IPS-NIHi7 (cell line): ENCODE data around the gene NHSL2.
"Not testable (repeated sequence)": the region's sequence is repeated elsewhere in the genome, so short reads cannot be mapped to it uniquely, and the experiment has no call there.

Experiments
- DNase-seq: peaks from one replicate; pipeline ENCODE4 v3.0.0; 2012; ENCODE audit warnings: mixed read lengths; ENCODE audit errors: extremely low spot score

NHSL2 gene

DNA sequence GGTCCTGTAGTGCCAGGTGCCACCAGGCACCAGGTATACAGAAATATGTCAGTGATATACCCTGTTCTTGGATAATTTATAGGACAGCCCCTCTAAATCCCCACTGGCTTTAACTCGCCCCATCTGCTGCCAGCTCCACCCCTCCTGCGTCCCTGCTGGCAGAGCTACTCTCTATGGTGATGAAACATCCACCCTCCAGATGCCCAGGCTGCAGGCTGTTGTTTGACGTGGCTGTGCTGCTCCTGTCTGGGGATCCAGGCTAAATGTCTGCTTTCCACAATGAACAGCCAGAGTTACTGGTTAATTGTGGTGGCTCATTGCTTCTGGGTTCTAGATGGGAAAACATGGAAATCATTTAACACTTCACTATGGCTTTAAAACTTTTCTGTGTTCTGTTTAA is 12.9 kb downstream of the NHSL2 start:
- no peak for DNase-seq

DNA sequence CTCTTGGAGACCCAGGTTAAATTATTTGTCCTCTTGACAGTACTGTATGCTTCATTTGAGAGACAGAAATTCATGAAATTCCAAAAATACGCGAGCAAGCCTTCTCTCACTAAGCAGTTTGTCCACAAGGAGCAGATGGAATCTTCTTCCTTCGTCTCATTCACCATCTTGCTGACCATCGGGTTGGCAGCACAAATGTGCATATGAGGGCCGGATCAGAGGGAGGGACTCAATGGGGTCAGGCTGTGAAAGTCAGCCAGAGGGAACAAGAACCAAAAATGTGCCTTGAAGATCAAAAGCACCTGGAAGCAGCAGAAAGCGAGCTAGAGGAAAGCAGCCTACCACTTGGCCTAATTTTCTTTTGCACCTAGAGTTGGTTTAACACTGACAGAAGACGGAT is 16.4 kb downstream of the NHSL2 start:
- no peak for DNase-seq

DNA sequence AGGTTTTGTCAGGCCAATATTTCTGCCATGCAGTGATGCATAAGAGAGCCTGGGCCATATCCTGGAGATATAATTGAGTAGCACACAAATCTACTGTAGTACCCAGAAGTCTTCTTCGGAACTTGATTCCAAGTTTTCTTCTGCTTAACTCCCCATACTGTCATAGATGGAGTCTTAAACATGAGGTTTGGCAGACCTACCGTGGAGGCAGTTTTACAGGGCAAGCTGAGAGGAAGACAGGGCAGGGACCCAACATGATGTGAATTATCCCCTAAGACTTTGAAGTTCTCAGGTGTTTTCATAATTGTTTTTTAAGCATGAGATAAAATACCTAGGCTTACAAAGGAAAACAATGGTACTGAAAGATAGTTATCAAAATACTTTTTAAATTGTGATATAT is 18.2 kb downstream of the NHSL2 start:
- DNase-seq = no peak

DNA sequence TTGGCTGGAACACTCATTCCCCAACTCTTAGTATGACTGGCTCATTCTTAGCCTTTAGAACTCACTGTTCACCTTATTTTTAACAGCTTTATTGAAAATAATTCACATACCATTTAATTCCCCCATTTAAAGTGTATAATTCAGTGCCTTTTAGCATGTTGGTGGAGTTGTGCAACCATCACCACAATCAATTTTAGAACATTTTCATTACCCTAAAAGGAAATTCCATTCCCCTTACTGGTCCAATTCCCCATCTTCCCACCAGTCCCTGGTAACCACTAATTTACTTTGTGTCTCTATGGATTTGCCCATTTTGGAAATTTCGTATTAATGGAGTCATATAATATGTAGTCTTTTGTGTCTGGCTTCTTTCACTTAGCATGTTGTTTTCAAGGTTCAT is 19.7 kb downstream of the NHSL2 start:
- no peak for DNase-seq

DNA sequence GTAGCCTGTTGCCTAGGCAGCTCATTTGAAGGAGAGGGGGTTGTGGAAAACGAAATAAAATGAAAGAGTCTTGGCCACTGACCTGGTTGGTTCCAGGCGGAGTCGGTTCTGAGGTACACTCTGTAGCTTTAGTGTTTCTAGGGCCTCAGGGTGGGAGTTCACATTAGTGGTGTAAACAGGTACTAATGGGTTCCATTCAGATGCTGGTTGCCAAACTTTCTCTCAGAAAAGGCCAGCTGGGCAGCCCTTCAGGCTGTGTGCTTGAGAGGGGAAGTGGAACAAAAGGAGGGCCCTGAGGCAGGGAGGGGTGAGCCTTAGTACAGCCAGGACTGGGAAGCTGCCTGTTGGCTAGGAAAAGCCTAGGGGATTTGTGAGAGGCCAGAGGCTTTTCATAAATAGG is 24.8 kb downstream of the NHSL2 start:
- peak; percentile 35 for DNase-seq

DNA sequence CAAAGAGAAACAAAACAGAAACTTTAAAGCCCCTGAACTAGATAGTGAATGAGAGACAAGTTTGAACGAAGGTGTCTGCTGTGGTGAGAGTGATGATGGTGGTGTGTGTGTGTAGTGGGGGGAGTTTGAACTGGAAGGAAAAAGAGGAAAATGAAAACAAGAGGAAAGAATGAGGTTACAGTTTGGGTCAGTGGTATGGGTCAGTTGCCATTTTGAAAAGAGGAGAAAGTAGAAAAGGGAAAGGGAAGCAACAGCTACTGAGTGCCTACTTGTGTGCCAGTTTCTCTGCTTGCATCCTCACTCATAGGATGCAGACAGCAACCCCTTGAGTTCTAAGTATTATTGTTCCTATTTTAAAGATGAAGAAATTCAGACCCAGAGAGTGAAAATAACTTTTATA is 26.0 kb downstream of the NHSL2 start:
- no peak for DNase-seq

DNA sequence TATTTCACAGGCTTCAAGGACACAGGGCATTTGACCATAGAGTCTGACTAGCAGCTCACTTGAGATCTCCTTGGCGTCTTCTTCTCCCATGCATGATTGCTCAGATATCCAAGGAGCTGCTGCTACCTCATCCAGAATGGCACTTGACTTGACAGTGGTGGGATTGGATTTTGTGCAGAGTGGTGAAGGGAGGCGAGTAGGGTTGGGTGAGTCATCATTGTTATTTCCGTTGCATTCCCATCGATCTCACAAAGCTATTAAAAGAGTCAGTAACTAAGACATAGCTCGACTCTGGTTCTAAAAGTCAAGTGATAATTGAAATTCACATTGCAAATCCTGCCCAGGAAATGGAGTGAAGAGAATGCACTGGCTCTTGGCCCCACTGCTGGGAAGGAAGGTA is 27.7 kb downstream of the NHSL2 start:
- no peak for DNase-seq

DNA sequence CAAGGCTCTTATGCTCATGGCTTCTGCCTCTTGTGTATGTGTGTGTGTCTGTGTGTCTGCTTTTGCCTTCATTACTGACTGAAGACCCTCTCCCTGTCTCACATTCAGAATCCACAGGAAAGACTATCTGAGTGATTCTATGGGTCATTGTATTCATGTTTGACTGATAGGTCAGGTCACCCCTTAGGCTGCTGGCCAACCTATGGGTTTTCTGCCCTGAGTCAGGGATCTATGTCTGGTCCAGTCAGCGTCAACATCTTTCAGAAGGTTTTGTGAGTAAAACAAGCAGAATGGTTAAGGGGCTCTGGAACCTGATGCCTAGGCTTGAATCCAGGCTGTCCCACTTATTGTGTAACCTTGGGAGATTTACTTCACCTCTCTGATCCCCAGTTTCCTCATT is 30.5 kb downstream of the NHSL2 start:
- DNase-seq = no peak

DNA sequence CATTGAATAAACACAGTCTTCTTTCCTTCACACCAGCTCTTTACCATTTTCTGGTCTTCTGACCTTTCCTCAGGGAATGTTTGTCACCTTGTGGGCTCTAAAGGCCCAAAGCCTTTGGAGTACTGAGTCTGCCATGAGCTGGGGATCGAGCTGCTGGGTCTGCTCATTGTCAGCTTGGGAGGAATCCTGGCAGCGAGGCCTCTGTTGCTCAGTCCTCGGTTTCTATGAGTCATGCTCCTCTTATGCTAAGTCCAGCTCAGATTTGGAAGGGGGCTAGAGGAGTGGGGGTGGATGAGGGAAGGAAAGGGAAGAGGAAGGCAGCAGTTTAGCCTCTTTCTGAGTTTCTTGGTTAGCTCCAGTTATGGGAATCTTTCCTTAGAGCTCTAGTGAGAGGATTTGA is 31.1 kb downstream of the NHSL2 start:
- DNase-seq = peak; percentile 55

DNA sequence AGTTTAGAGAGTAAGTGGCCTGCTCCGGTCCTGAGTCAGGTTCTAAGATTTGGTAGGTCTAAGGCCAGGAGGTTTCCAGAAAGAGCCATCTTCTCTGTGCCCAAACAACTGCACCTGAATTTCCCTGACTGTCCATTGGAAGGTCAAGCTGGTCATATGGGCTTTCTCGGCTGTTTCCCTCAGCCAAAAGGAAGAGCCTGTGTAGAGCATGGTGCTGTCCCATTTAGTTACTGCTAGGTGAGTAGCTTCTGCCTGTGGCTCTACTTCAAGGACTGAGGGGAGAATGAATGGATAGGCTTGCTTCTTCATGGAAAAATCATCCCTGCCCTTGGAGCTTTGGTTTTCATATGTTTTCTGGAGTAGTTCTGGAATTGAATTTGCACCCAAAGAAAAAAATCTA is 33.7 kb downstream of the NHSL2 start:
- DNase-seq = no peak

DNA sequence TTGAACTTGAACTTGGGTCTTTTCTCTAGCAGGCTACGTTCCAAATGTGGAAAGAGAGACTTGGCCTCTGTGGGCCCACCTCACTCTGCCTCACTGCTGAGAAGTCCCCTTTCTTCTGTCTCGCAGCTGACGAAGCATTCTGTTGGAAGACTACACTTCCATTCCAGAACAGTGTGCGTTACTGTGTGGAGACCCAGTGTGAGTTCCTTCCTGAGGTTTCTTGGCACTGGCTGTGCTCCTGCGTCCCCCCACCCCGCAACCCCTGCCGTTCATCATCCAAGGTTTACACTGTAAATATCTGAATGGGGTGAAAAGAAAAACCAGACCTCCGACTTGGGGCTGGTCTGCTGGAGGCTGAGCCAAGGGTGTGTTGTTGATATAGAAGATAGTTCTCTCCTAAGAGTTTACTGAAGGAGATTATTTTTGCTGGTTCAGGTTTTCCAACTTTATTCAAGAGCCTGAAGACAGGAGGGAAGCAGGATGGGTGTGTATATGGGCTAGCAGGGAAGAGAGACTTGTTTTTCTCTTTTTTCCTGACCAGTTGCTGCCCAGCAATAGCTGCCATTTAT is 34.7 kb downstream of the NHSL2 start:
- DNase-seq = no peak

DNA sequence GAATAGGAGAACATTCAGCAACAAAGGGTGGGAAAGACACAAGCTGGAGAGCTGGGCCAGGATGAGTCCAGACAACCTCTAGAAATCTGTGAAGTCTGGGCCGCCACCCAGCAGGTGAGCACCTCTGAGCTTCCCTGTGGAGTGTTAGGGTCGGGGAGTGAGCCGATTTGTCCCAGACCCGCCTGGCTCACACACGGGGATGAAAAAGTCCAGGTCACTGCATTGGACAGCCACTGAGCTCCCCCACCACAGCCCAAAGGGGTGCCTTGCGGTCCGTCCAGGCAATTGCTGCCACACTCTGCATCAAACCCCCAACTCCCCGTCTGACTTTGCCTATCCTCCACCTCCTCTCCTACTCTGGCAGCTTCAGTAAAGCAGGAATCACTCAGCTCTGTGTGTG is 38.7 kb downstream of the NHSL2 start:
- DNase-seq = no peak

DNA sequence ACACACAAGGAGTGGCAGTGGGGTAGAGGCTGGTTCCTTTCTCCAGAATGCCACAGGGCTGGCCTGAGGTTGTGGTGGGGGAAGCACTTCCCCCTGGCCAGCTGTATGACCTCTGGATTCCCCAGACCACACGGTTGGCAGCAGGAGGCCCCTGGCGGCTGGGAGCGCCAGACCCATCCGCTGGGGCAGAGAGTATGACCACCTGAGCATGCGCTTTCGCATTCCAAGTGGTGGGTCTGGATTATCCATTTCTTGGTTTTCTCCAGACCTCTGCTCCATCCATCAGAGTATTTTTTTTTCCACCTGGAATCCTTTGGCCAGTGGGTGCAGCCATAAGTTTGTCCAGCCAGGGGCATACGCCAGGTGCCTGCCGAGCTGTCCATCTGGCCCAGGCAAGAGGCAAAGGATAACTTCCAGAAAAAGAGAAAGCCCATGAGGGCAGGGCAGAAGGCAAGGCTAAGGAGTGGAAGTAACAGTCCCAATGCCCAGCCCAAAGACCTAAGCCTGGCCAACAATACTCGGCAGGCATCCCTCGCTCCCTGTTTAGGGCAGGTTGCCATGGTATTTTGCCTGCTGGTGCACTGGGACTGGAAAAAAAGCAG is 39.3 kb downstream of the NHSL2 start:
- no peak for DNase-seq

DNA sequence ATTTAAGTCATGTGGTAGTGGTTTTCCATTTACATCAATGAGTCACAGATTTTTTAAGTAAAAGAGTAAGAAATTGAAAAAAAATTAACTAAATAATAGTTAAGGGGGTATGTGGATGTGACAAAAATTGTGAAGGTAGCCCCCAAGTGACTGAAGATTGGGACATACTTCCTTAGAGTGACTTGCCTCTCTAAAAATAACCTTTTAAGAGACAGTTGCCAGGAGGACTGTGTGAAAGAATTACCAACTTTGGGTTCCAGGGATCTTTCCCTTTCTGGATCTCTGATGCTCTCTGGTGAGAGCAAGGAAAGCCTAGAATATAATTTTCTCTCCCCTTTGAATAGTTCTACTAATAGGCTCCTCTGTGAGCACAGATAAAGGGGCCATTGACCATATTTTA is 42.7 kb downstream of the NHSL2 start:
- DNase-seq = no peak

DNA sequence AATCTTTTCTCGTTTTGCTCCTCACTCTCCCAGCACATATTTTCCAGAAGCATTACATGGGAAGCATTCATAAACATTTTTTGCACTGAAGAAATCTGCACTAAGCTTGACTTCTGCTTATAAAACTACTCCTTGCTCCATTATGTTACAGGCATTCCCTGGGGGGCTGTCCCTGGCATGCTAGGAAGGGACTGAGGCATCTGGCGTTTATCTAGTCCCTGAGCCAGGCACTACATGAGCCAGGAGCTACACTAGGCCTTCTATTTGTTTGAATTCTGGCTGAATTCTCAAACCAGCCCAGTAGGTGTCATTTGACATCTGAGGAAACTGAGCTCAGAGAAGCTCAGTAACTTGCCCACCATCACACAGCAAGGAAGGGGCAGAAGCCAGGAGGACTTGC is 43.3 kb downstream of the NHSL2 start:
- no peak for DNase-seq

DNA sequence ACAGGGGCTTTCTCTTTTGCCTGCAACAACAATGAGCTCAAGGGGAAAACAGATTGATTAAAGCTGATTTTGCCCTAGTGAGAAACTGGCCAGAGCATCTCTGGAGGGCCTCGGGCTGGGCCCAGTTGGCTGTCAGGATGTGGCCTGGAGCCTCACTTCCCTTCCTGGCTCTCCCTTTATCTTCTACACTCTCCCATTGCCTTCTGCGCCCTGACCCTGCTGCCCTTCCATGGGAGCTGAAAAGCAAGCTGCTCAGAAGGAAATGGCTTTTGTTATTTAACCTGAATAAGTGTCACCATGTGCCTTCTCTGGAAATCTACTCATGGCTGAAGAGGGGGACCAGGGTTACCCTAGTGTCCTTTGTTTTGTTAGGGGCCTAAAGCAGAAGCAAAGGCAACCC is 43.8 kb downstream of the NHSL2 start:
- DNase-seq = no peak

DNA sequence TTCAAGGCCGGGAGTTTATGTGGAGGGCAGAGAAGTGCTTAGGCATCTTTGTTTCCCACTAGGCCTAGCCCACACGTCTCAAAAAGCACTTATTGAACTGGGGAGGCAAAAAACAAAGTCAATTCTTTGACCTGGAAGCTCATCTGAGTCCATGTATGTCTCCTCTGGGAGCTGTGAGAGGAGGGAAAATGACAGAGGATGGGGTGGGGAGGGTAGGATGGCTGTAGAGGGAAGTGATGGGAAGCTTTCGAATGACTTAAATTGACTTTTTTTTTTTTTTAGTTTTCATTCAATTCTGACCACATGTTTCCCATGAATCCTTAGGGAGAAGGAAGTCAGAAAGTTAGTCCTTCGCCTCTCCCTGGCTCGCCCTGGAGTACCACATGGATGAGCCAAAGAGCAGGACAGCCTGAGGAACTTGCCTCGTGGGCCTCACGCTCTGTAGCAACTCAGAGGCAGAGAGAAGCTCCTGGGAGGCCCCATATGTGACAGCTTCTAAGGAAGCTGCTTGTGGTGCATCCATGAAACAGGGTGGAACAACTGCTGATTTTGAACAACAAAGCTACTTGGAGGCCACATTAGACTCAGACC is 45.0 kb downstream of the NHSL2 start:
- DNase-seq = no peak

DNA sequence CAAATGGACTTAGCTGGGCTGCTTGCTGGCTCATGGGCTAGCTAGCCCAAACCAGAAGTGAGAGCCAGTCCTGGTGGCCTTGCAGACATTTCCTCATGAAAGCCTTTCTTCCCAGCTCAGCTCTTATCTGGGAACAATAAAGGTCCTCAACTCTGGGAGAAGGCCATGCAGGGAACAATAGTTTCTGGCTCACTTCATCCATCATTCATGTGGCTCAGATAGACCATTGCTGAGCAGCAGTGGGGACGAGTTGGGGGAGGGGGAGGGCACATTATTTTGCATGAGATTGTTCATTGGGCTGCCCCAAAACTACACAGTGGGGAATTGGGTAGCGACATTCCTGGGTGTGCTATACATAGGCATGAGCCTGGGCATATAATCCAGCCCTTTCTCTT is 47.6 kb downstream of the NHSL2 start:
- no peak for DNase-seq

DNA sequence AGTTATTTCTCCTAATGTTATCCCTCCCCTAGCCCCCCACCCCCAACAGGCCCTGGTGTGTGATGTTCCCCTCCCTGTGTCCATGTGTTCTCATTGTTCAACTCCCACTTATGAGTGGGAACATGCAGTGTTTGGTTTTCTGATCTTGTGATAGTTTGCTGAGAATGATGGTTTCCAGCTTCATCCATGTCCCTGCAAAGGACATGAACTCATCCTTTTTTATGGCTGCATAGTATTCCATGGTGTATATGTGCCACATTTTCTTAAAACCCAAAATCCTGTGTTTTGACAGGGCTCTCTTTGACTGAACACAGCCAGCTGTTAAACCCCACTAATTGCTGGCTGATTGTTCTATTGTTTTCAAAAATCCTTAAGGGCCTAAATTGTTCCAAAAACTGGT is 53.5 kb downstream of the NHSL2 start:
- DNase-seq = not testable (repeated sequence)

DNA sequence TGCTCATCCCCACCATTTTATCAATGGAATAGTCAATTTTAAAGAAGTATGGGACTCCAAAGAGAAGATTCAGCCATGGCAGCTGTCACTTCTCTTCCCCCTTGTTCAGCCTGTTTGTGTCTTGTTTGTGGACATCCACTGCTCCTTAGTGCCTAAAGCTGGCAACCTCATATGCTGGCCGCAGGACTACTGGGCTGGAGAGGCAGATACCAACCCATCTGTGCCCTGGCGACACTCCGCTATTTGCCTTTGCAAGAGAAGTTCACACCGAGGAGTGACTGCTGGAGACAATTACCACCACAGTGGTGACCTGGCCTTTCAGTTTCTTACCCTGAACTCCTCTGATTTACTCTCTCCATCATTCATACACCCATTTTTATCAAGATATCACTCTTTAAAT is 64.3 kb downstream of the NHSL2 start:
- DNase-seq = no peak

DNA sequence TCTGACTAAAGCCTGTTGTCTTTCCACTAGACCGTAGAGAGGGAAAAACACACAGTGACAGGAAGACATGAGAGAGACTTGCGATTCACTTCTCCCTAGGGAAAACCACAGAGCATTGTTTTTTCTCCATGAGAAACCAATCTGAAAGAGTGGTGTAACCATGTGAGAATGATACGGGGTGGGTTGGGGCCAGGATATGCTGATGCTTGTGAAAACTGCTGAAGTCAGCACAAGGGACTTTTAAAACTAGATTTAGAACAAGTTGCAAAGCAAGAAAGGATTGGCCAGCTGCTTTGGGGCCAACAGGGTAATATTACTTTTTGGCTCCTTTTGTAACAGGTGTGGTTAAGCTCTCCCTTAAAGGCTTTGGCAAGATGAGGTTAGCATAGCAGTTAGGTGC is 66.1 kb downstream of the NHSL2 start:
- DNase-seq = no peak

DNA sequence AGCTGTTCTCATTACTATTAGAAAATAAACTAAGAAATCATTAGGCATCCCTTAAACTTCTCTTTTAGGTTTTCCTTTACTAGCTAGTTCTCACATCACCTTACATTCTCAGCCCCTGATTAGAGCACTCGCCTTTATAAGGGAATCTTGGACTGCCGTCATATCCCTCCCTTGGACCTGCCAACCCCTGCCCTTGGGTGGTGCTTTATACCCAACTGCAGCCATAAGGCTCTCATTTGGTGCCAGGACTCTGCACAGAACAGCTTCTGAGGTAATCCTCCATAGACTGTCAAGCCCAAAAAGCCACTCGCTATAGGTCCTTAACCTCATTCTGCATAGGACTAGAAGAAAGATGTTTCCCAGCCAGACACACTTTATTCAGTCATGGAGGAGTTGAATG is 67.5 kb downstream of the NHSL2 start:
- no peak for DNase-seq

DNA sequence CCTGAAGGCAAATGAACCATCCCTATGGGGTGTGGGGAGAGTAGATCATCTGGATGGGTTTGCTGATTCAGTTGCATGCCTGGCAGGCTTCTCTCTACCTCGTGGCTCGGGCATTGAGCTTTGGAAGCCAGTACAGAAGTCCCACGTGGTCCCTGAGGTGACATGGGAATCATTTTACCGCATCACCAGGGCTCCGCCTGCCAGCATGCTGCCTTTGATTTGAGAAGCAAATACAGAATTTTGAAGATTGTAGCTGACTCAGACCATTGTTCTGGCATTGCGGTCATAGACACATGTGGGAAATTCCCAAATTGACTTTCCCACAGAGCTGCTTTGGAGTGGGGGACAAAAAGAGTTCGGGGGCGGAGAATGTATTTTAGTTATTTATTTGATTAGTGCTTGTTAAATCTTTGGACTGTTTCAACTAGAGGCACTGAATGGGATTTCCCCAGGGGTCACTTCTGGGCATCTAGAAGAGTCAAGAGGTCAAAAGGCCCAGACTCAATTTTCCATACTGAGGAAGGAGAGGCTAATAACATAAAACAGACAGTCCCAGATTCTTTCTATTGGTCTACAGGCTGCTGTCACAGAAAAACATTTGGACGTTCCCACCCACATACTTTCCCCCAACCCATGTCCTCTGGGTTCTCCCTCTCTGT is 79.3 kb downstream of the NHSL2 start:
- DNase-seq = no peak
